Measurements from ENCODE around the gene KCTD10.

KCTD10 gene

DNA sequence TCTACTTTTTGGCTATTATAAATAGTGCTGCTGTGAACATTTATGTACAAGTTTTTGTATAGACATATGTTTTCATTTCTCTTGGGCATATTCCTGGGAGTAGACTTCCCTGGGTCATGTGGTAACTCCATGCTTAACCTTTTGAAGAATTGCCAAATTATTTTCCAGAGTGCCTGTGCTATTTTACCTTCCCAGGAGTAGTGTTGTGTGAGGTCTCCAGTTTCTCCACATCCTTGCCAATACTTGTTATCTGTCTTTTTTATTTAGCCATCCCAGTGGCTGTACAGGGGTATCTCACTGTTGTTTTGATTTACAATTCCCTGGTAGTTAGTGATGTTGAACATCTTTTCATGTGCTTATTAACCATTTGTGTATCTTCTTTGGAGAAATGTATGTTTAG lies 19.2 kb upstream of the KCTD10 start:
- TF ChIP-seq, protein P1, sequence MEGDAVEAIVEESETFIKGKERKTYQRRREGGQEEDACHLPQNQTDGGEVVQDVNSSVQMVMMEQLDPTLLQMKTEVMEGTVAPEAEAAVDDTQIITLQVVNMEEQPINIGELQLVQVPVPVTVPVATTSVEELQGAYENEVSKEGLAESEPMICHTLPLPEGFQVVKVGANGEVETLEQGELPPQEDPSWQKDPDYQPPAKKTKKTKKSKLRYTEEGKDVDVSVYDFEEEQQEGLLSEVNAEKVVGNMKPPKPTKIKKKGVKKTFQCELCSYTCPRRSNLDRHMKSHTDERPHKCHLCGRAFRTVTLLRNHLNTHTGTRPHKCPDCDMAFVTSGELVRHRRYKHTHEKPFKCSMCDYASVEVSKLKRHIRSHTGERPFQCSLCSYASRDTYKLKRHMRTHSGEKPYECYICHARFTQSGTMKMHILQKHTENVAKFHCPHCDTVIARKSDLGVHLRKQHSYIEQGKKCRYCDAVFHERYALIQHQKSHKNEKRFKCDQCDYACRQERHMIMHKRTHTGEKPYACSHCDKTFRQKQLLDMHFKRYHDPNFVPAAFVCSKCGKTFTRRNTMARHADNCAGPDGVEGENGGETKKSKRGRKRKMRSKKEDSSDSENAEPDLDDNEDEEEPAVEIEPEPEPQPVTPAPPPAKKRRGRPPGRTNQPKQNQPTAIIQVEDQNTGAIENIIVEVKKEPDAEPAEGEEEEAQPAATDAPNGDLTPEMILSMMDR (IDR thresholded peaks at IDR 0.05; ENCODE audit: insufficient read depth, missing control alignments), result no peak
- DNase-seq (ENCODE audit: insufficient read length, low spot score) (no peak), FAIRE-seq (no peak)

DNA sequence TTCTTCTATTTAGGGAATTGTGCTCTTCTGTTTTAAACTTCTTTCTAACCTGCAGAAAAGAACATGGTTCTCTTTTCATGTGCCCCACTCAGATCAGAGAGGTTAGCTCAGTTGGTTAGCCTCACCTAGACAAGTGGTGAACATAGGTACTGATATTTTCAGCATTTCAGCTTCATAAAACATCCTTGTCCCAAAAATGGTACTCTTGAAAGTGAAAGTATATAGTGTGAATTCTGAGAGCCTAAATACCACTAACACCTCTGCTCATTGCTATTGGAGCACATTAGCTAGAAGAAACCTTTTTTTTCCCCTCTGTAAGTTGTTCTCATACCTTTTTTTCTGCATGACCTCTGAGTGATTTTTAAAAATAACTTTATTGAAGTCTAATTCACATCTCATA lies 17.9 kb upstream of the KCTD10 start:
- DNase-seq (ENCODE audit: insufficient read length, low spot score) (no peak), FAIRE-seq (no peak)
- TF ChIP-seq, protein P1 (IDR thresholded peaks at IDR 0.05; ENCODE audit: insufficient read depth, missing control alignments), result no peak

DNA sequence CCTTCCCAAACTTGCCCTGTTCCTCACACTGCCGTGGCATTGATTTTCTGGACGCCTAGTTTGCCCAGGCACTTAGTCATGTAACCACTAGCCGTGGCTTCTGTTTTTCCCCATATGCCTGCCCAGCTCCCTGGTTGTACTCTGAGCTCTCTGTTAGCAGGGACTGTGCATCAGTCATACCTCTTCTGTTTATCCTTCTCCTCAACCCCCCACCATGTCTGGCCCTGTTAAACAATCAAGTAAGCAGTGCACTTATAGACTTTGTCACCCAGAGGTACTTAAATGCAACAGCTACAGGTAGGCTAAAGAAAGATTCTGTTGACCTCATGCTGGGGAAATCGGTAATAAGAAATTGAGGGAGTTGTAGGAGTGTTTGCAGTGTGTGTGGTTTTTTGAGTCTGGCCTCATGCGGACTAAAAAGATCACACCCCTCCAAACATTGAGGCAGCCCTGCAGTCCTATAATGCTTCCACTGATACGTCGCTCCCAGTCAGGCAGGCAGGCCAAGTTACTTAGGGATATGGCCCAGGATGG lies 17.3 kb upstream of the KCTD10 start:
- FAIRE-seq (no peak), DNase-seq (ENCODE audit: insufficient read length, low spot score) (no peak)
- TF ChIP-seq, protein P1 (IDR thresholded peaks at IDR 0.05; ENCODE audit: insufficient read depth, missing control alignments), result no peak

DNA sequence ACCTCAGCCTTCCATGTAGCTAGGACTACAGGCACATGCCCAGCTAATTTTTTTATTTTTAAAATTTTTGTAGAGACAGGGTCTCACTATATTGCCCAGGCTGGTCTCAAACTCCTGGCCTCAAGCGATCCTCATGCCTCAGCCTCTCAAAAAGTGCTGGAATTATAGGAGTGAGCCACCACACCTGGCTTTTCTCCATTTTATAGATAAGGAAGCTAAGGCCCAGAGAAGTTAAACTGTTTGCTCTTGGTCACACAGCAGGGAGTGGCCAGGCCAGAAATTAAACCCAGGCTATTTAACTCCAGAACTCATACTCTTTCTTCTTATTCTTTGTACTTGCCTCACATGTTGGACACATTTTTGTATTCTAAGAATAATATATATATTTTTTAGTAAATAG lies 16.8 kb upstream of the KCTD10 start:
- TF ChIP-seq, protein P1 (IDR thresholded peaks at IDR 0.05; ENCODE audit: insufficient read depth, missing control alignments), result no peak

DNA sequence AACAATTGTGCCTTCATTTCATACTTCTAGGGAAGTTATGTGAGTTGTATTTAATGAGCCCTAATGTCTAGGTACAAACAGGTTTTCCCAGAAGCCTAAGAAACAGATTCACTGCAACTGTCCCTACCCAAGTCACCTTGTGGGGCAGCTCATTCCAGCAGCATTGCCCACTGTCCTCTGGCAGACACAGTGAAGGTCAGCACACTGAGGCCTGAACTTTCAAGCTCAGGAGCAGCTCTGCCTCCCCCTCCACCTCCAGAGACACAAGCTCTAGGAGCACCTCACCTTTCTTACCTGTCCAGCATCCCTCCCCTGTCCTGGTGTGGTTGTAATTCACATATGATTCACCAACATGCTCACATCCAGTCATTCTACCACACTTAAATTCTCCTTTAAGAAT lies 16.0 kb upstream of the KCTD10 start:
- no peak for DNase-seq (ENCODE audit: insufficient read length, low spot score)
- TF ChIP-seq, protein P1 (IDR thresholded peaks at IDR 0.05; ENCODE audit: insufficient read depth, missing control alignments), result no peak
- FAIRE-seq, result no peak

More for the DNA sequence above, 16.8 kb upstream of the KCTD10 start:
- DNase-seq (ENCODE audit: insufficient read length, low spot score), result no peak
- no peak for FAIRE-seq

DNA sequence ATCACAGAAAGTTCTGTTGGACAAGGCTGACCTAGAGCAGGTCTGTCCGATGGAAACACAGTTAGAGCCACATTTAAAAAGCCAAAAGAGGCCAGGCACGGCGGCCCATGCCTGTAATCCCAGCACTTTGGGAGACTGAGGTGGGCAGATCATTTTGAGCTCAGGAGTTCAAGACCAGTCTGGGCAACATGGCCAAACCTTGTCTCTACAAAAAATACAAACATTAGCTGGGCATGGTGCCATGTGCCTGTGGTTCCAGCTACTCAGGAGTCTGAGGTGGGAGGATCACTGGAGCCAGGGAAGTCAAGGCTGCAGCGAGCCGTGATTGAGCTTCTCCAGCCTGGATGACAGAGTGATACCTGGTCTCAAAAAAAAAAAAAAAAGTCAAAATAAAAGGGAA lies 15.3 kb upstream of the KCTD10 start:
- FAIRE-seq (no peak), DNase-seq (ENCODE audit: insufficient read length, low spot score) (no peak)
- TF ChIP-seq, protein P1 (IDR thresholded peaks at IDR 0.05; ENCODE audit: insufficient read depth, missing control alignments), result no peak

DNA sequence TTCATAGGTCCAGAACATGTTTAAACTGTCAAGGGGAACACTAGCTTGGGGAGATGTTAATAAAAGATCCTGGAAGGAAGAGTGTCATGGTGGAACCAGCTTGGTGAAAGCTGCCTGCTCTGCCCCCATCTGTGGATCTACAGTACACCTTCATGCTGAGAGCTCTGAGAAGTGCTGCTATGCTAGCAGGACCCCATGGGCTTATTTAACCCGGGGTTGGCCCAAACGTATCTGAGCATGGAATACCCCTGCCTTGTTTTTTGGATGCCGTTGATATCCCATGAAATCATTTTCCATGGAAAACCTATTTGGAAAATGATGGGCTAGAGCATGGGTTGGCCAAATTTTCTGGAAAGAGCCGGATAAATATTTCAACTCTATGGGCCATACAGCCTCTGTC lies 14.6 kb upstream of the KCTD10 start:
- no peak for FAIRE-seq
- DNase-seq (ENCODE audit: insufficient read length, low spot score), result no peak
- TF ChIP-seq, protein P1 (IDR thresholded peaks at IDR 0.05; ENCODE audit: insufficient read depth, missing control alignments), result no peak

All from D721Med (cell line).